ENCODE results near the gene SLC2A4. TPM values are rescaled to one million over a fixed set of nuclear protein-coding genes. Genes with fewer than 3 reads are reported as not detected.

The SLC2A4 gene
- total RNA-seq, 1 experiment from 2014 or later, result not detected

- Histone ChIP-seq H3K4me1 (ENCODE audit: low read length) (peaks cover 4% of the 10 kb centered on the region), H3K9ac (ENCODE audit: low read length) (no peak within 1 kb of the TSS), H3K27me3 (ENCODE audit: low read length) (no peaks in the 10 kb centered on the region), H3K27ac (ENCODE audit: low read length) (no peak within 1 kb of the TSS), H3K36me3 (ENCODE audit: insufficient read depth, low read length) (no peaks in the 10 kb centered on the region), H3K9me3 (ENCODE audit: low read length) (no peaks in the 10 kb centered on the region), H3K4me2 (ENCODE audit: low read depth, low read length, poor library complexity, severe bottlenecking) (no peak within 1 kb of the TSS), H3K79me2 (ENCODE audit: low read length) (no peaks in the 10 kb centered on the region), H3K9me2 (replicated peaks; ENCODE audit: insufficient read depth, low read length) (no peaks in the 10 kb centered on the region), H4K20me1 (ENCODE audit: insufficient read depth, low read depth, low read length) (no peaks in the 10 kb centered on the region), H3K4me3 (ENCODE audit: low read length) (no peak within 1 kb of the TSS), H2AFZ (ENCODE audit: low read length) (no peak within 1 kb of the TSS)
- peak; percentile 46 for DNase-seq
Measured at GRCh38 chr17:7294614-7295153, 13.2 kb downstream of the SLC2A4 start, which contains the start of gene YBX2. Gene YBX2 (minus strand): TSS chr17:7294639. CDS start chr17:7294500, 139 bp downstream.

GRCh38 chr17:7295230-7296180, 14.0 kb downstream of the SLC2A4 start:
- Histone ChIP-seq H3K4me2 (ENCODE audit: low read depth, low read length, poor library complexity, severe bottlenecking) (peak overlapping the region; percentile 48), H4K20me1 (ENCODE audit: insufficient read depth, low read depth, low read length) (no peaks in the 10 kb centered on the region), H3K27ac (ENCODE audit: low read length) (no peak overlapping the region), H2AFZ (ENCODE audit: low read length) (no peak overlapping the region), H3K79me2 (ENCODE audit: low read length) (no peaks in the 10 kb centered on the region), H3K9me2 (replicated peaks; ENCODE audit: insufficient read depth, low read length) (no peaks in the 10 kb centered on the region), H3K9ac (ENCODE audit: low read length) (peak overlapping the region; percentile 37; the same call in 1 of the 2 replicates), H3K36me3 (ENCODE audit: insufficient read depth, low read length) (no peaks in the 10 kb centered on the region), H3K4me3 (ENCODE audit: low read length) (no peak overlapping the region), H3K9me3 (ENCODE audit: low read length) (no peaks in the 10 kb centered on the region), H3K4me1 (ENCODE audit: low read length) (peaks cover 4% of the 10 kb centered on the region), H3K27me3 (ENCODE audit: low read length) (no peaks in the 10 kb centered on the region)
- no peak for DNase-seq

GRCh38 chr17:7296189-7296861, 14.8 kb downstream of the SLC2A4 start:
- Histone ChIP-seq H3K9me3 (ENCODE audit: low read length) (no peaks in the 10 kb centered on the region), H3K27ac (ENCODE audit: low read length) (no peak overlapping the region), H3K36me3 (ENCODE audit: insufficient read depth, low read length) (no peaks in the 10 kb centered on the region), H2AFZ (ENCODE audit: low read length) (peak overlapping the region; percentile 13; the same call in 1 of the 2 replicates), H3K79me2 (ENCODE audit: low read length) (no peaks in the 10 kb centered on the region), H3K27me3 (ENCODE audit: low read length) (no peaks in the 10 kb centered on the region), H3K4me3 (ENCODE audit: low read length) (no peak overlapping the region), H3K9me2 (replicated peaks; ENCODE audit: insufficient read depth, low read length) (no peaks in the 10 kb centered on the region), H3K9ac (ENCODE audit: low read length) (peak overlapping the region; percentile 37; the same call in 1 of the 2 replicates), H3K4me2 (ENCODE audit: low read depth, low read length, poor library complexity, severe bottlenecking) (peak overlapping the region; percentile 48), H4K20me1 (ENCODE audit: insufficient read depth, low read depth, low read length) (no peaks in the 10 kb centered on the region), H3K4me1 (ENCODE audit: low read length) (peaks cover 4% of the 10 kb centered on the region)
- peak; percentile 90 for DNase-seq

GRCh38 chr17:7304179-7304578, 22.7 kb downstream of the SLC2A4 start:
- Histone ChIP-seq H3K4me2 (ENCODE audit: low read depth, low read length, poor library complexity, severe bottlenecking) (no peak overlapping the region), H4K20me1 (ENCODE audit: insufficient read depth, low read depth, low read length) (peaks cover 10% of the 10 kb centered on the region), H2AFZ (ENCODE audit: low read length) (no peak overlapping the region), H3K27me3 (ENCODE audit: low read length) (no peaks in the 10 kb centered on the region), H3K4me3 (ENCODE audit: low read length) (no peak overlapping the region), H3K9me3 (ENCODE audit: low read length) (no peaks in the 10 kb centered on the region), H3K27ac (ENCODE audit: low read length) (no peak overlapping the region), H3K9ac (ENCODE audit: low read length) (no peak overlapping the region), H3K4me1 (ENCODE audit: low read length) (peaks cover 10% of the 10 kb centered on the region), H3K79me2 (ENCODE audit: low read length) (peaks cover 18% of the 10 kb centered on the region), H3K36me3 (ENCODE audit: insufficient read depth, low read length) (peaks cover 11% of the 10 kb centered on the region), H3K9me2 (replicated peaks; ENCODE audit: insufficient read depth, low read length) (no peaks in the 10 kb centered on the region)
- no peak for DNase-seq

GRCh38 chr17:7306911-7307685, 25.6 kb downstream of the SLC2A4 start, which contains the start of gene EIF5A:
Gene EIF5A (plus strand): TSS chr17:7307628. CDS start chr17:7309636, 2,008 bp downstream.
- peak within 1 kb of the TSS; percentile 99 for H3K9ac ChIP-seq (ENCODE audit: low read length)
- peak; percentile 100 for DNase-seq
- H3K79me2 ChIP-seq (ENCODE audit: low read length), result peaks cover 36% of the 10 kb centered on the region
- H3K27ac ChIP-seq (ENCODE audit: low read length), result peak within 1 kb of the TSS; percentile 93
- no peaks in the 10 kb centered on the region for H3K27me3 ChIP-seq (ENCODE audit: low read length)
- peaks cover 36% of the 10 kb centered on the region for H3K36me3 ChIP-seq (ENCODE audit: insufficient read depth, low read length)
- H4K20me1 ChIP-seq (ENCODE audit: insufficient read depth, low read depth, low read length), result peaks cover 35% of the 10 kb centered on the region
- H3K4me2 ChIP-seq (ENCODE audit: low read depth, low read length, poor library complexity, severe bottlenecking), result peak within 1 kb of the TSS; percentile 85
- H3K9me2 ChIP-seq (replicated peaks; ENCODE audit: insufficient read depth, low read length), result no peaks in the 10 kb centered on the region
- H2AFZ ChIP-seq (ENCODE audit: low read length), result peak within 1 kb of the TSS; percentile 88; the same call in 1 of the 2 replicates
- peak within 1 kb of the TSS; percentile 87 for H3K4me3 ChIP-seq (ENCODE audit: low read length)
- peaks cover 35% of the 10 kb centered on the region for H3K4me1 ChIP-seq (ENCODE audit: low read length)
- H3K9me3 ChIP-seq (ENCODE audit: low read length), result no peaks in the 10 kb centered on the region

- Histone ChIP-seq H3K9ac (ENCODE audit: low read length) (peak overlapping the region; percentile 99), H3K4me1 (ENCODE audit: low read length) (peaks cover 41% of the 10 kb centered on the region), H3K27me3 (ENCODE audit: low read length) (no peaks in the 10 kb centered on the region), H3K4me3 (ENCODE audit: low read length) (peak overlapping the region; percentile 87), H3K36me3 (ENCODE audit: insufficient read depth, low read length) (peaks cover 45% of the 10 kb centered on the region), H2AFZ (ENCODE audit: low read length) (no peak overlapping the region), H3K79me2 (ENCODE audit: low read length) (peaks cover 36% of the 10 kb centered on the region), H3K9me3 (ENCODE audit: low read length) (no peaks in the 10 kb centered on the region), H3K27ac (ENCODE audit: low read length) (peak overlapping the region; percentile 93), H3K9me2 (replicated peaks; ENCODE audit: insufficient read depth, low read length) (no peaks in the 10 kb centered on the region), H3K4me2 (ENCODE audit: low read depth, low read length, poor library complexity, severe bottlenecking) (peak overlapping the region; percentile 85), H4K20me1 (ENCODE audit: insufficient read depth, low read depth, low read length) (peaks cover 37% of the 10 kb centered on the region)
- DNase-seq, result peak; percentile 82
Measured at GRCh38 chr17:7307686-7308624, 26.4 kb downstream of the SLC2A4 start.
